ENCODE data around the gene HNRNPM. TPM values are rescaled to one million over a fixed set of nuclear protein-coding genes. Genes with fewer than 3 reads are reported as not detected.

Gene HNRNPM
- total RNA-seq, 1 donor from 2014 or later: 104 TPM

GRCh38 chr19:8446061-8446709 lies 1.4 kb downstream of the HNRNPM start:
- TF ChIP-seq CTCF (IDR thresholded peaks at IDR 0.05; ENCODE audit: borderline replicate concordance): no peak
- Histone ChIP-seq H3K9me3 (replicated peaks) (no peaks in the 10 kb centered on the region), H3K36me3 (peaks cover 15% of the 10 kb centered on the region), H3K27ac (replicated peaks) (peak overlapping the region; percentile 99), H3K27me3 (ENCODE audit: low read depth) (no peaks in the 10 kb centered on the region), H3K4me1 (peaks cover 67% of the 10 kb centered on the region), H3K4me3 (peak overlapping the region; percentile 100)
- no peak for DNase-seq
- intact Hi-C loops (cut with micrococcal nuclease): no loop called here

GRCh38 chr19:8449830-8450229 lies 5.1 kb downstream of the HNRNPM start:
- H3K4me3 ChIP-seq: no peak overlapping the region
- H3K36me3 ChIP-seq: peaks cover 23% of the 10 kb centered on the region
- H3K4me1 ChIP-seq: peaks cover 97% of the 10 kb centered on the region
- H3K27me3 ChIP-seq (ENCODE audit: low read depth): no peaks in the 10 kb centered on the region
- intact Hi-C loops (cut with micrococcal nuclease): no loop called here
- no peak for TF ChIP-seq CTCF (IDR thresholded peaks at IDR 0.05; ENCODE audit: borderline replicate concordance)
- H3K9me3 ChIP-seq (replicated peaks): no peaks in the 10 kb centered on the region
- no peak overlapping the region for H3K27ac ChIP-seq (replicated peaks)
- DNase-seq: no peak

GRCh38 chr19:8451377-8451776 lies 6.6 kb downstream of the HNRNPM start:
- Histone ChIP-seq H3K36me3 (peaks cover 29% of the 10 kb centered on the region), H3K4me1 (peaks cover 97% of the 10 kb centered on the region), H3K27me3 (ENCODE audit: low read depth) (no peaks in the 10 kb centered on the region), H3K27ac (replicated peaks) (no peak overlapping the region), H3K4me3 (no peak overlapping the region), H3K9me3 (replicated peaks) (no peaks in the 10 kb centered on the region)
- intact Hi-C loops (cut with micrococcal nuclease): no loop called here
- DNase-seq: no peak
- no peak for TF ChIP-seq CTCF (IDR thresholded peaks at IDR 0.05; ENCODE audit: borderline replicate concordance)

GRCh38 chr19:8451885-8452284 lies 7.1 kb downstream of the HNRNPM start:
- peaks cover 97% of the 10 kb centered on the region for H3K4me1 ChIP-seq
- intact Hi-C loops (cut with micrococcal nuclease): no loop called here

GRCh38 chr19:8452446-8453123 lies 7.8 kb downstream of the HNRNPM start:
- no peaks in the 10 kb centered on the region for H3K9me3 ChIP-seq (replicated peaks)
- DNase-seq: no peak
- H3K27me3 ChIP-seq (ENCODE audit: low read depth): no peaks in the 10 kb centered on the region
- intact Hi-C loops (cut with micrococcal nuclease): no loop called here
- peaks cover 97% of the 10 kb centered on the region for H3K4me1 ChIP-seq
- no peak overlapping the region for H3K4me3 ChIP-seq
- peak overlapping the region; percentile 0 for H3K27ac ChIP-seq (replicated peaks)
- H3K36me3 ChIP-seq: peaks cover 30% of the 10 kb centered on the region
- TF ChIP-seq CTCF (IDR thresholded peaks at IDR 0.05; ENCODE audit: borderline replicate concordance): no peak

More at GRCh38 chr19:8451885-8452284, 7.1 kb downstream of the HNRNPM start:
- H3K9me3 ChIP-seq (replicated peaks): no peaks in the 10 kb centered on the region
- H3K36me3 ChIP-seq: peaks cover 29% of the 10 kb centered on the region
- no peak for TF ChIP-seq CTCF (IDR thresholded peaks at IDR 0.05; ENCODE audit: borderline replicate concordance)
- no peak for DNase-seq
- no peak overlapping the region for H3K4me3 ChIP-seq
- no peak overlapping the region for H3K27ac ChIP-seq (replicated peaks)
- no peaks in the 10 kb centered on the region for H3K27me3 ChIP-seq (ENCODE audit: low read depth)

Measured in left ventricle myocardium inferior (tissue), 1 donor.